ENCODE data around the gene BLOC1S5. TPM values are rescaled to one million over a fixed set of nuclear protein-coding genes. Genes with fewer than 3 reads are reported as not detected.

The BLOC1S5 gene
- polyA plus RNA-seq, 2 of the 4 experiments (the other 2 are of a cell fraction), result 10.2 to 10.8 TPM

GRCh38 chr6:8066108-8066507 is 1.9 kb upstream of the BLOC1S5 start:
- Histone ChIP-seq H3K4me2 (no peak overlapping the region), H3K27ac (no peak overlapping the region), H3K9me3 (no peaks in the 10 kb centered on the region), H3K4me3 (no peak overlapping the region), H3K4me1 (peaks cover 6% of the 10 kb centered on the region)
- POLR2A ChIA-PET, result no interaction called here
- FAIRE-seq (no peak), ATAC-seq (no peak), DNase-seq (ENCODE audit: low read depth in 1 of 2, low spot score in 1 of 2) (no peak)
- TF ChIP-seq ZC3H11A (IDR thresholded peaks at IDR 0.05) (no peak), HEYL (CRISPR knock-in tag; IDR thresholded peaks at IDR 0.05) (no peak), HES2 (IDR thresholded peaks at IDR 0.05) (no peak), RNF2 (IDR thresholded peaks at IDR 0.05; ENCODE audit: borderline replicate concordance, low read depth) (no peak), CBX8 (IDR thresholded peaks at IDR 0.05) (no peak), PHF8 (IDR thresholded peaks at IDR 0.05; ENCODE audit: borderline replicate concordance, low read depth) (no peak), MYC (IDR thresholded peaks at IDR 0.05; ENCODE audit: borderline replicate concordance, low read length) (no peak), FOXS1 (CRISPR knock-in tag; IDR thresholded peaks at IDR 0.05) (no peak), EHF (CRISPR knock-in tag; IDR thresholded peaks at IDR 0.05) (no peak), CBX2 (IDR thresholded peaks at IDR 0.05; ENCODE audit: borderline replicate concordance, low read depth) (no peak), SMC3 (IDR thresholded peaks at IDR 0.05) (no peak), JUN (IDR thresholded peaks at IDR 0.05) (no peak), HOXB13 (CRISPR knock-in tag; IDR thresholded peaks at IDR 0.05; ENCODE audit: low read depth) (no peak), HOXA7 (CRISPR knock-in tag; IDR thresholded peaks at IDR 0.05) (no peak), KDM1A (IDR thresholded peaks at IDR 0.05; ENCODE audit: low read depth) (no peak), HDAC2 (IDR thresholded peaks at IDR 0.05) (no peak), RCOR1 (IDR thresholded peaks at IDR 0.05; ENCODE audit: low read depth, low read length) (no peak), EP300 (IDR thresholded peaks at IDR 0.05) (no peak)
- TF ChIP-seq, protein P1, sequence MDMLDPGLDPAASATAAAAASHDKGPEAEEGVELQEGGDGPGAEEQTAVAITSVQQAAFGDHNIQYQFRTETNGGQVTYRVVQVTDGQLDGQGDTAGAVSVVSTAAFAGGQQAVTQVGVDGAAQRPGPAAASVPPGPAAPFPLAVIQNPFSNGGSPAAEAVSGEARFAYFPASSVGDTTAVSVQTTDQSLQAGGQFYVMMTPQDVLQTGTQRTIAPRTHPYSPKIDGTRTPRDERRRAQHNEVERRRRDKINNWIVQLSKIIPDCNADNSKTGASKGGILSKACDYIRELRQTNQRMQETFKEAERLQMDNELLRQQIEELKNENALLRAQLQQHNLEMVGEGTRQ (IDR thresholded peaks at IDR 0.05), result no peak
- 74% methylated on average over 4 of the region's 4 CpGs for WGBS (ENCODE audit: missing lambda C conversion rate)
- CTCF ChIA-PET, result interaction anchor here (1.4 to 2.3 kb wide), 2 partner anchors 21 to 823 kb away, joined by 3 to 6 read pairs; no protein-coding TSS in a partner anchor

GRCh38 chr6:8065519-8065911 is 1.3 kb upstream of the BLOC1S5 start:
- Histone ChIP-seq H3K4me1 (peaks cover 6% of the 10 kb centered on the region), H3K4me3 (no peak overlapping the region), H3K4me2 (no peak overlapping the region), H3K27ac (peak overlapping the region in 1 of 2 experiments; percentile 96; a peak in 1 of 6 replicates), H3K9me3 (no peaks in the 10 kb centered on the region)
- DNase-seq (ENCODE audit: low read depth in 1 of 2, low spot score in 1 of 2) (no peak), ATAC-seq (no peak), FAIRE-seq (no peak)
- WGBS (ENCODE audit: missing lambda C conversion rate), result 79% methylated on average over 4 of the region's 4 CpGs
- CTCF ChIA-PET, result interaction anchor here (0.8 to 2.3 kb wide), 3 partner anchors 9 to 822 kb away, joined by 3 to 6 read pairs (median 5); no protein-coding TSS in a partner anchor
- TF ChIP-seq NPAS2 (CRISPR knock-in tag; IDR thresholded peaks at IDR 0.05; ENCODE audit: borderline replicate concordance) (no peak), RAD21 (conservative IDR thresholded peaks at IDR 0.05 in 1 of 2, IDR thresholded peaks at IDR 0.05 in 1 of 2) (no peak), TFCP2L1 (CRISPR knock-in tag; IDR thresholded peaks at IDR 0.05) (no peak), FOSL2 (IDR thresholded peaks at IDR 0.05) (no peak), FOSL2 (CRISPR knock-in tag; IDR thresholded peaks at IDR 0.05) (no peak), POLR2AphosphoS2 (conservative IDR thresholded peaks at IDR 0.05; ENCODE audit: low read length) (no peak), BCL3 (IDR thresholded peaks at IDR 0.05) (no peak), NR3C1 (IDR thresholded peaks at IDR 0.05) (no peak), NFE2L2 (conservative IDR thresholded peaks at IDR 0.05; ENCODE audit: low read length) (no peak), HOXB5 (CRISPR knock-in tag; IDR thresholded peaks at IDR 0.05) (no peak), EP300 (IDR thresholded peaks at IDR 0.05) (no peak)
- TF ChIP-seq, protein P2, sequence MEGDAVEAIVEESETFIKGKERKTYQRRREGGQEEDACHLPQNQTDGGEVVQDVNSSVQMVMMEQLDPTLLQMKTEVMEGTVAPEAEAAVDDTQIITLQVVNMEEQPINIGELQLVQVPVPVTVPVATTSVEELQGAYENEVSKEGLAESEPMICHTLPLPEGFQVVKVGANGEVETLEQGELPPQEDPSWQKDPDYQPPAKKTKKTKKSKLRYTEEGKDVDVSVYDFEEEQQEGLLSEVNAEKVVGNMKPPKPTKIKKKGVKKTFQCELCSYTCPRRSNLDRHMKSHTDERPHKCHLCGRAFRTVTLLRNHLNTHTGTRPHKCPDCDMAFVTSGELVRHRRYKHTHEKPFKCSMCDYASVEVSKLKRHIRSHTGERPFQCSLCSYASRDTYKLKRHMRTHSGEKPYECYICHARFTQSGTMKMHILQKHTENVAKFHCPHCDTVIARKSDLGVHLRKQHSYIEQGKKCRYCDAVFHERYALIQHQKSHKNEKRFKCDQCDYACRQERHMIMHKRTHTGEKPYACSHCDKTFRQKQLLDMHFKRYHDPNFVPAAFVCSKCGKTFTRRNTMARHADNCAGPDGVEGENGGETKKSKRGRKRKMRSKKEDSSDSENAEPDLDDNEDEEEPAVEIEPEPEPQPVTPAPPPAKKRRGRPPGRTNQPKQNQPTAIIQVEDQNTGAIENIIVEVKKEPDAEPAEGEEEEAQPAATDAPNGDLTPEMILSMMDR (IDR thresholded peaks at IDR 0.05), result no peak
- POLR2A ChIA-PET, result no interaction called here

All from A549 (cell line).